ENCODE measurements around the gene RNF8.
"Not testable (repeated sequence)": the region's sequence is repeated elsewhere in the genome, so short reads cannot be mapped to it uniquely, and the experiment has no call there.

RNF8 gene

GRCh38 chr6:37321516-37322415 lies 32.0 kb upstream of the RNF8 start:
- no peak overlapping the region for H3K27ac ChIP-seq (ENCODE audit: low read length)
- H3K4me3 ChIP-seq (ENCODE audit: low read length) = no peak overlapping the region
- no peaks in the 10 kb centered on the region for H3K27me3 ChIP-seq (ENCODE audit: control insufficient read depth, insufficient read depth, low read length)
- 0 out of 2 replicates have a peak, but pooled peaks cover 2% of the 10 kb centered on the region for H3K36me3 ChIP-seq (ENCODE audit: control insufficient read depth, insufficient read depth, low read length)
- no CpG with 5 or more reads among the region's 8 CpGs for WGBS (ENCODE audit: insufficient coverage, insufficient read length)
- no peaks in the 10 kb centered on the region for H3K4me1 ChIP-seq (ENCODE audit: control insufficient read depth, insufficient read depth, low read length)
- no peaks in the 10 kb centered on the region for H3K9me3 ChIP-seq (ENCODE audit: control insufficient read depth, insufficient read depth, low read length)
- no peak for DNase-seq (ENCODE audit: low read depth, low spot score)

DNA sequence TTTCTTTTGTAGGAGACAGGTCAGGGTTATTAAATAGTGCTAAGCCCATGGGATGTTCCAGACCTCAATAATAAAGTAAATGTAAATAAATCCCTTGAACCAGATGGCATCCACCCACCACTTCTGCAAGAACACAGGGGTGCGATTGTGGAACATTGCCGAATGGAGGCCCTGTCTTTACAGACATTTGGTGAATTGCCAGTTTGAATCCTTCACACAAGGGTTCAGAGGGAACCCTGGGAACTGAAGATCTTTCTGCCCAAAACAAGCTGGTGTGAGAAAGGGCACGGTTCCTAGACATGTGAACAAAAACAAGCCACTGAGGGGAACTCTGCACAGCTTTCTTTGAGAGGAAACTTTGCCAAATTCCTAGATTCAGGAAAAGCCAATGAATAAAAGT lies 30.2 kb upstream of the RNF8 start:
- Histone ChIP-seq H3K4me1 (ENCODE audit: control insufficient read depth, insufficient read depth, low read length) (no peaks in the 10 kb centered on the region), H3K27ac (ENCODE audit: low read length) (no peak overlapping the region), H3K36me3 (ENCODE audit: control insufficient read depth, insufficient read depth, low read length) (no peaks in the 10 kb centered on the region), H3K4me3 (ENCODE audit: low read length) (no peak overlapping the region), H3K27me3 (ENCODE audit: control insufficient read depth, insufficient read depth, low read length) (no peaks in the 10 kb centered on the region), H3K9me3 (ENCODE audit: control insufficient read depth, insufficient read depth, low read length) (no peaks in the 10 kb centered on the region)
- no peak for DNase-seq (ENCODE audit: low read depth, low spot score)
- no CpG with 5 or more reads among the region's 3 CpGs for WGBS (ENCODE audit: insufficient coverage, insufficient read length)

- Histone ChIP-seq H3K9me3 (ENCODE audit: control insufficient read depth, insufficient read depth, low read length) (no peaks in the 10 kb centered on the region), H3K27me3 (ENCODE audit: control insufficient read depth, insufficient read depth, low read length) (no peaks in the 10 kb centered on the region), H3K4me1 (ENCODE audit: control insufficient read depth, insufficient read depth, low read length) (no peaks in the 10 kb centered on the region), H3K4me3 (ENCODE audit: low read length) (no peak overlapping the region), H3K36me3 (ENCODE audit: control insufficient read depth, insufficient read depth, low read length) (no peaks in the 10 kb centered on the region), H3K27ac (ENCODE audit: low read length) (no peak overlapping the region)
- DNase-seq (ENCODE audit: low read depth, low spot score) = no peak
- no CpG with 5 or more reads among the region's 4 CpGs for WGBS (ENCODE audit: insufficient coverage, insufficient read length)
Measured at GRCh38 chr6:37324131-37325033, 29.4 kb upstream of the RNF8 start.

- not testable (repeated sequence) for DNase-seq (ENCODE audit: low read depth, low spot score); H3K9me3 ChIP-seq (ENCODE audit: control insufficient read depth, insufficient read depth, low read length); H3K4me3 ChIP-seq (ENCODE audit: low read length); H3K27me3 ChIP-seq (ENCODE audit: control insufficient read depth, insufficient read depth, low read length); H3K27ac ChIP-seq (ENCODE audit: low read length); H3K4me1 ChIP-seq (ENCODE audit: control insufficient read depth, insufficient read depth, low read length); H3K36me3 ChIP-seq (ENCODE audit: control insufficient read depth, insufficient read depth, low read length)
- no CpG with 5 or more reads among the region's 10 CpGs for WGBS (ENCODE audit: insufficient coverage, insufficient read length)
Measured at GRCh38 chr6:37330345-37330744, 23.4 kb upstream of the RNF8 start.

DNA sequence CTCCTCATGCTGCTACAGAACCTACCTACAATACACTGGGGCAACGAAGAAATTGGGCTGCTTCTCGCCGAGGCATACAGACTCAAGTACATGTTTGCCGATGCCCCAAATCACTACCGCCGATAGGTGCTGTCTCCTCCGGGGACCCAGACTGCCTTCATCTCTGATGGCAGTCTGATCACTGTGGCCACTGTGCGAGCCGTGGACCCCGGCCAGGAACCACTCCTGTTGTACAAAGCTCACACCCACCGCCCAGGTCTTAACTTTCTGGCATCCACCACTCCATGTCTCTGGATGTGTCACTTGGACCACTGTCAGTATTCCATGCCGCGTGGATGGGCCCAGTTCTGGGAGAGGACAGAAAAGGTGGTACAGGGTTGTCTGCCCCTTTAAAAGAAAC lies 22.7 kb upstream of the RNF8 start:
- Histone ChIP-seq H3K36me3 (ENCODE audit: control insufficient read depth, insufficient read depth, low read length) (peaks cover 7% of the 10 kb centered on the region; the same call in 1 of the 2 replicates), H3K27me3 (ENCODE audit: control insufficient read depth, insufficient read depth, low read length) (no peaks in the 10 kb centered on the region), H3K27ac (ENCODE audit: low read length) (no peak overlapping the region), H3K9me3 (ENCODE audit: control insufficient read depth, insufficient read depth, low read length) (no peaks in the 10 kb centered on the region), H3K4me3 (ENCODE audit: low read length) (no peak overlapping the region), H3K4me1 (ENCODE audit: control insufficient read depth, insufficient read depth, low read length) (no peaks in the 10 kb centered on the region; the same call in 1 of the 2 replicates)
- DNase-seq (ENCODE audit: low read depth, low spot score) = no peak
- WGBS (ENCODE audit: insufficient coverage, insufficient read length) = no CpG with 5 or more reads among the region's 13 CpGs

GRCh38 chr6:37332894-37333293 lies 20.9 kb upstream of the RNF8 start:
- H3K4me3 ChIP-seq (ENCODE audit: low read length) = no peak overlapping the region
- H3K9me3 ChIP-seq (ENCODE audit: control insufficient read depth, insufficient read depth, low read length) = no peaks in the 10 kb centered on the region
- no peaks in the 10 kb centered on the region for H3K27me3 ChIP-seq (ENCODE audit: control insufficient read depth, insufficient read depth, low read length)
- H3K36me3 ChIP-seq (ENCODE audit: control insufficient read depth, insufficient read depth, low read length) = peaks cover 7% of the 10 kb centered on the region; the same call in 1 of the 2 replicates
- no peak overlapping the region for H3K27ac ChIP-seq (ENCODE audit: low read length)
- no peak for DNase-seq (ENCODE audit: low read depth, low spot score)
- no CpG with 5 or more reads among the region's 1 CpG for WGBS (ENCODE audit: insufficient coverage, insufficient read length)
- no peaks in the 10 kb centered on the region; the same call in 1 of the 2 replicates for H3K4me1 ChIP-seq (ENCODE audit: control insufficient read depth, insufficient read depth, low read length)

DNA sequence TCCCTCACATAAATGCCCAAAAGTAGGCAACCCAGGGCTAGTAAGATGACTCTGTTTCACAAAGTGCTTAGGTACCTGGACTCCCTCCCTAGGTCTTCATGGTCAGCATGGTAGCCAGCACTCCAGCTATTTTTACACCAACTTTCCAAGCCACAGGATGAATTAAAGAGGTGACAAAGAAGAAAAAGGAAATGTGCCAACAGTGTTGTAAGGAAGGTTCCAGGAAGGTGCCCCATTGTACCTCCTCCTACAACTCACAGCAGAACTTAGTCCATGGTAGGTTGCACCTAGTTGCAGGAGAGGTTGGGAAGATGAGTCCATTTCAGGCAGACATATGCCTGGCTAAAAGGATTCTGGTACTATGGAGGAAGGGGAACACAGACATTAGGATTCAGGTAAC lies 19.7 kb upstream of the RNF8 start:
- no peaks in the 10 kb centered on the region; the same call in 1 of the 2 replicates for H3K4me1 ChIP-seq (ENCODE audit: control insufficient read depth, insufficient read depth, low read length)
- H3K36me3 ChIP-seq (ENCODE audit: control insufficient read depth, insufficient read depth, low read length) = peaks cover 7% of the 10 kb centered on the region; the same call in 1 of the 2 replicates
- H3K9me3 ChIP-seq (ENCODE audit: control insufficient read depth, insufficient read depth, low read length) = no peaks in the 10 kb centered on the region
- no peak overlapping the region for H3K27ac ChIP-seq (ENCODE audit: low read length)
- no peaks in the 10 kb centered on the region for H3K27me3 ChIP-seq (ENCODE audit: control insufficient read depth, insufficient read depth, low read length)
- H3K4me3 ChIP-seq (ENCODE audit: low read length) = no peak overlapping the region
- no peak for DNase-seq (ENCODE audit: low read depth, low spot score)

GRCh38 chr6:37338317-37338716 lies 15.5 kb upstream of the RNF8 start:
- H3K27ac ChIP-seq (ENCODE audit: low read length) = not testable (repeated sequence)
- no CpG with 5 or more reads among the region's 3 CpGs for WGBS (ENCODE audit: insufficient coverage, insufficient read length)

GRCh38 chr6:37338745-37339255 lies 15.0 kb upstream of the RNF8 start:
- Histone ChIP-seq H3K4me3 (ENCODE audit: low read length) (no peak overlapping the region), H3K4me1 (ENCODE audit: control insufficient read depth, insufficient read depth, low read length) (no peaks in the 10 kb centered on the region), H3K27ac (ENCODE audit: low read length) (no peak overlapping the region), H3K36me3 (ENCODE audit: control insufficient read depth, insufficient read depth, low read length) (no peaks in the 10 kb centered on the region), H3K9me3 (ENCODE audit: control insufficient read depth, insufficient read depth, low read length) (no peaks in the 10 kb centered on the region), H3K27me3 (ENCODE audit: control insufficient read depth, insufficient read depth, low read length) (no peaks in the 10 kb centered on the region)
- no peak for DNase-seq (ENCODE audit: low read depth, low spot score)
- no CpG with 5 or more reads among the region's 5 CpGs for WGBS (ENCODE audit: insufficient coverage, insufficient read length)

More at GRCh38 chr6:37338317-37338716, 15.5 kb upstream of the RNF8 start:
- H3K36me3 ChIP-seq (ENCODE audit: control insufficient read depth, insufficient read depth, low read length); H3K4me3 ChIP-seq (ENCODE audit: low read length); DNase-seq (ENCODE audit: low read depth, low spot score); H3K4me1 ChIP-seq (ENCODE audit: control insufficient read depth, insufficient read depth, low read length); H3K27me3 ChIP-seq (ENCODE audit: control insufficient read depth, insufficient read depth, low read length); H3K9me3 ChIP-seq (ENCODE audit: control insufficient read depth, insufficient read depth, low read length): not testable (repeated sequence)

Measured in iPS DF 6.9 (cell line).